ENCODE measurements around the gene PTGS2.

Gene PTGS2

DNA sequence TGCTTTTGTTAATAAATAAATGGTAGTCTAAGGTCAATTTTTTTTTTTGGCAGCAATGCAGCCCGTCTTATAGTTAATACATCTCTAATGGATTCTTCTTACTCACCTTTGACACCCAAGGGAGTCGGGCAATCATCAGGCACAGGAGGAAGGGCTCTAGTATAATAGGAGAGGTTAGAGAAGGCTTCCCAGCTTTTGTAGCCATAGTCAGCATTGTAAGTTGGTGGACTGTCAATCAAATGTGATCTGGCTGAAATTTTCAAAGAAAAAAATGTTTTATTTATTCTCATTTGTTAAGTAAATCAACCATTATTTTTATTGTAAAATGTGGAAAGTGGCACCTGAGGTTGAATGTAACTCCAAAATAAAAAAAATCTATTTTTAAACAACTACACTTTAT, 2.1 kb downstream of the PTGS2 start:
- Histone ChIP-seq H3K4me1 (ENCODE audit: control insufficient read depth, insufficient read depth, low read length) (no peaks in the 10 kb centered on the region), H3K4me3 (ENCODE audit: low read depth, low read length) (no peak overlapping the region), H3K27ac (ENCODE audit: extremely low read depth, low read depth, low read length) (no peak overlapping the region), H3K36me3 (ENCODE audit: control insufficient read depth in 2 of 2, insufficient read depth in 1 of 2, low read length in 2 of 2) (peaks cover 0 to 11% of the 10 kb centered on the region in 2 experiments; a peak in 1 of 3 replicates), H3K9me3 (ENCODE audit: control insufficient read depth, insufficient read depth, low read depth, low read length) (no peaks in the 10 kb centered on the region)
- CTCF ChIA-PET, result interaction anchor here (0.6 kb wide), 1 partner anchor 133 kb away, joined by 3 read pairs; no protein-coding TSS in a partner anchor
- POLR2A ChIA-PET, result no interaction called here
- TF ChIP-seq ZNF501 (tag by site-specific recombination; IDR thresholded peaks at IDR 0.05) (no peak), ZNF19 (tag by site-specific recombination; IDR thresholded peaks at IDR 0.05; ENCODE audit: low read depth) (no peak), SP3 (tag by site-specific recombination; IDR thresholded peaks at IDR 0.05) (no peak), ZNF654 (tag by site-specific recombination; IDR thresholded peaks at IDR 0.05; ENCODE audit: low read depth) (no peak), REPIN1 (tag by site-specific recombination; IDR thresholded peaks at IDR 0.05; ENCODE audit: low read depth) (no peak), ZNF76 (tag by site-specific recombination; IDR thresholded peaks at IDR 0.05; ENCODE audit: borderline replicate concordance, low read depth) (no peak), ZNF202 (tag by site-specific recombination; IDR thresholded peaks at IDR 0.05; ENCODE audit: borderline replicate concordance) (no peak), YY1 (tag by site-specific recombination; IDR thresholded peaks at IDR 0.05) (no peak), ZNF169 (tag by site-specific recombination; IDR thresholded peaks at IDR 0.05) (no peak), ZNF561 (tag by site-specific recombination; IDR thresholded peaks at IDR 0.05; ENCODE audit: borderline replicate concordance) (no peak), ZNF239 (tag by site-specific recombination; IDR thresholded peaks at IDR 0.05) (no peak), BCL11A (tag by site-specific recombination; IDR thresholded peaks at IDR 0.05; ENCODE audit: low read depth) (no peak), ZSCAN23 (tag by site-specific recombination; IDR thresholded peaks at IDR 0.05) (no peak), ZNF791 (tag by site-specific recombination; IDR thresholded peaks at IDR 0.05) (no peak)
- TF ChIP-seq, protein P1, sequence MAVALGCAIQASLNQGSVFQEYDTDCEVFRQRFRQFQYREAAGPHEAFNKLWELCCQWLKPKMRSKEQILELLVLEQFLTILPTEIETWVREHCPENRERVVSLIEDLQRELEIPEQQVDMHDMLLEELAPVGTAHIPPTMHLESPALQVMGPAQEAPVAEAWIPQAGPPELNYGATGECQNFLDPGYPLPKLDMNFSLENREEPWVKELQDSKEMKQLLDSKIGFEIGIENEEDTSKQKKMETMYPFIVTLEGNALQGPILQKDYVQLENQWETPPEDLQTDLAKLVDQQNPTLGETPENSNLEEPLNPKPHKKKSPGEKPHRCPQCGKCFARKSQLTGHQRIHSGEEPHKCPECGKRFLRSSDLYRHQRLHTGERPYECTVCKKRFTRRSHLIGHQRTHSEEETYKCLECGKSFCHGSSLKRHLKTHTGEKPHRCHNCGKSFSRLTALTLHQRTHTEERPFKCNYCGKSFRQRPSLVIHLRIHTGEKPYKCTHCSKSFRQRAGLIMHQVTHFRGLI (tag by site-specific recombination; IDR thresholded peaks at IDR 0.05), result no peak
- TF ChIP-seq, protein P2, sequence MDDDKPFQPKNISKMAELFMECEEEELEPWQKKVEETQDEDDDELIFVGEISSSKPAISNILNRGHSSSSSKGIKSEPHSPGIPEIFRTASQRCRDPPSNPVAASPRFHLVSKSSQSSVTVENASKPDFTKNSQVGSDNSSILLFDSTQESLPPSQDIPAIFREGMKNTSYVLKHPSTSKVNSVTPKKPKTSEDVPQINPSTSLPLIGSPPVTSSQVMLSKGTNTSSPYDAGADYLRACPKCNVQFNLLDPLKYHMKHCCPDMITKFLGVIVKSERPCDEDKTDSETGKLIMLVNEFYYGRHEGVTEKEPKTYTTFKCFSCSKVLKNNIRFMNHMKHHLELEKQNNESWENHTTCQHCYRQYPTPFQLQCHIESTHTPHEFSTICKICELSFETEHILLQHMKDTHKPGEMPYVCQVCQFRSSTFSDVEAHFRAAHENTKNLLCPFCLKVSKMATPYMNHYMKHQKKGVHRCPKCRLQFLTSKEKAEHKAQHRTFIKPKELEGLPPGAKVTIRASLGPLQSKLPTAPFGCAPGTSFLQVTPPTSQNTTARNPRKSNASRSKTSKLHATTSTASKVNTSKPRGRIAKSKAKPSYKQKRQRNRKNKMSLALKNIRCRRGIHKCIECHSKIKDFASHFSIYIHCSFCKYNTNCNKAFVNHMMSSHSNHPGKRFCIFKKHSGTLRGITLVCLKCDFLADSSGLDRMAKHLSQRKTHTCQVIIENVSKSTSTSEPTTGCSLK (tag by site-specific recombination; IDR thresholded peaks at IDR 0.05), result no peak
- TF ChIP-seq, protein P3, sequence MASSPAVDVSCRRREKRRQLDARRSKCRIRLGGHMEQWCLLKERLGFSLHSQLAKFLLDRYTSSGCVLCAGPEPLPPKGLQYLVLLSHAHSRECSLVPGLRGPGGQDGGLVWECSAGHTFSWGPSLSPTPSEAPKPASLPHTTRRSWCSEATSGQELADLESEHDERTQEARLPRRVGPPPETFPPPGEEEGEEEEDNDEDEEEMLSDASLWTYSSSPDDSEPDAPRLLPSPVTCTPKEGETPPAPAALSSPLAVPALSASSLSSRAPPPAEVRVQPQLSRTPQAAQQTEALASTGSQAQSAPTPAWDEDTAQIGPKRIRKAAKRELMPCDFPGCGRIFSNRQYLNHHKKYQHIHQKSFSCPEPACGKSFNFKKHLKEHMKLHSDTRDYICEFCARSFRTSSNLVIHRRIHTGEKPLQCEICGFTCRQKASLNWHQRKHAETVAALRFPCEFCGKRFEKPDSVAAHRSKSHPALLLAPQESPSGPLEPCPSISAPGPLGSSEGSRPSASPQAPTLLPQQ (tag by site-specific recombination; IDR thresholded peaks at IDR 0.05), result no peak
- TF ChIP-seq, protein P4, sequence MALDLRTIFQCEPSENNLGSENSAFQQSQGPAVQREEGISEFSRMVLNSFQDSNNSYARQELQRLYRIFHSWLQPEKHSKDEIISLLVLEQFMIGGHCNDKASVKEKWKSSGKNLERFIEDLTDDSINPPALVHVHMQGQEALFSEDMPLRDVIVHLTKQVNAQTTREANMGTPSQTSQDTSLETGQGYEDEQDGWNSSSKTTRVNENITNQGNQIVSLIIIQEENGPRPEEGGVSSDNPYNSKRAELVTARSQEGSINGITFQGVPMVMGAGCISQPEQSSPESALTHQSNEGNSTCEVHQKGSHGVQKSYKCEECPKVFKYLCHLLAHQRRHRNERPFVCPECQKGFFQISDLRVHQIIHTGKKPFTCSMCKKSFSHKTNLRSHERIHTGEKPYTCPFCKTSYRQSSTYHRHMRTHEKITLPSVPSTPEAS (tag by site-specific recombination; IDR thresholded peaks at IDR 0.05), result no peak

DNA sequence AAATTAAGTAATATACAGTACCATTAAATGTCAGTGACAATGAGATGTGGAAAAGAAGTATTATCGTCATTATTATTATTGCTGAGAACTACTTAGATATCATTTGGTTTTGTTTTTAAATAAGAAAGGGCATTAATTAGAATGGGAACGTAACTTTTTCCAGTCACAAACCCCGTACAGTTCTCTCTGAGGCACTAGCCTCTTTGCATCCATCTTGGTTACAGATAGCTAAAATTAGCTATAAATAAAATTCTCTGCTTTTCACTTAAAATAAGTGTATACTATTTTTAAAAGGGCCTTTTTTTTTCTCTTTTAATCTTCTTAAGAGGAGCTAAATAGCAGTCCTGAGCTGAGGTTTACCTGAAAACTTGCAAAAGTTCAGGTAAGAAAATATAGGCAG, 7.6 kb downstream of the PTGS2 start:
- H3K4me1 ChIP-seq (ENCODE audit: control insufficient read depth, insufficient read depth, low read length), result no peaks in the 10 kb centered on the region
- CTCF ChIA-PET, result interaction anchor here (0.6 kb wide), 1 partner anchor 14 kb away, joined by 3 read pairs; no protein-coding TSS in a partner anchor
- H3K27ac ChIP-seq (ENCODE audit: extremely low read depth, low read depth, low read length), result no peak overlapping the region
- peaks cover 0 to 11% of the 10 kb centered on the region in 2 experiments; a peak in 1 of 3 replicates for H3K36me3 ChIP-seq (ENCODE audit: control insufficient read depth in 2 of 2, insufficient read depth in 1 of 2, low read length in 2 of 2)
- H3K4me3 ChIP-seq (ENCODE audit: low read depth, low read length), result no peak overlapping the region
- POLR2A ChIA-PET, result no interaction called here
- H3K9me3 ChIP-seq (ENCODE audit: control insufficient read depth, insufficient read depth, low read depth, low read length), result no peaks in the 10 kb centered on the region
- TF ChIP-seq, protein P5, sequence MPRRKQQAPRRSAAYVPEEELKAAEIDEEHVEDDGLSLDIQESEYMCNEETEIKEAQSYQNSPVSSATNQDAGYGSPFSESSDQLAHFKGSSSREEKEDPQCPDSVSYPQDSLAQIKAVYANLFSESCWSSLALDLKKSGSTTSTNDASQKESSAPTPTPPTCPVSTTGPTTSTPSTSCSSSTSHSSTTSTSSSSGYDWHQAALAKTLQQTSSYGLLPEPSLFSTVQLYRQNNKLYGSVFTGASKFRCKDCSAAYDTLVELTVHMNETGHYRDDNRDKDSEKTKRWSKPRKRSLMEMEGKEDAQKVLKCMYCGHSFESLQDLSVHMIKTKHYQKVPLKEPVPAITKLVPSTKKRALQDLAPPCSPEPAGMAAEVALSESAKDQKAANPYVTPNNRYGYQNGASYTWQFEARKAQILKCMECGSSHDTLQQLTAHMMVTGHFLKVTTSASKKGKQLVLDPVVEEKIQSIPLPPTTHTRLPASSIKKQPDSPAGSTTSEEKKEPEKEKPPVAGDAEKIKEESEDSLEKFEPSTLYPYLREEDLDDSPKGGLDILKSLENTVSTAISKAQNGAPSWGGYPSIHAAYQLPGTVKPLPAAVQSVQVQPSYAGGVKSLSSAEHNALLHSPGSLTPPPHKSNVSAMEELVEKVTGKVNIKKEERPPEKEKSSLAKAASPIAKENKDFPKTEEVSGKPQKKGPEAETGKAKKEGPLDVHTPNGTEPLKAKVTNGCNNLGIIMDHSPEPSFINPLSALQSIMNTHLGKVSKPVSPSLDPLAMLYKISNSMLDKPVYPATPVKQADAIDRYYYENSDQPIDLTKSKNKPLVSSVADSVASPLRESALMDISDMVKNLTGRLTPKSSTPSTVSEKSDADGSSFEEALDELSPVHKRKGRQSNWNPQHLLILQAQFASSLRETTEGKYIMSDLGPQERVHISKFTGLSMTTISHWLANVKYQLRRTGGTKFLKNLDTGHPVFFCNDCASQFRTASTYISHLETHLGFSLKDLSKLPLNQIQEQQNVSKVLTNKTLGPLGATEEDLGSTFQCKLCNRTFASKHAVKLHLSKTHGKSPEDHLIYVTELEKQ (tag by site-specific recombination; IDR thresholded peaks at IDR 0.05; ENCODE audit: borderline replicate concordance), result no peak
- TF ChIP-seq GLIS2 (tag by site-specific recombination; IDR thresholded peaks at IDR 0.05) (no peak), ZNF16 (tag by site-specific recombination; IDR thresholded peaks at IDR 0.05; ENCODE audit: low read depth) (no peak), KLF8 (tag by site-specific recombination; IDR thresholded peaks at IDR 0.05) (no peak), ZNF558 (tag by site-specific recombination; IDR thresholded peaks at IDR 0.05) (no peak), ZNF654 (tag by site-specific recombination; IDR thresholded peaks at IDR 0.05; ENCODE audit: low read depth) (no peak), ZNF423 (tag by site-specific recombination; IDR thresholded peaks at IDR 0.05) (no peak)
- TF ChIP-seq, protein P6, sequence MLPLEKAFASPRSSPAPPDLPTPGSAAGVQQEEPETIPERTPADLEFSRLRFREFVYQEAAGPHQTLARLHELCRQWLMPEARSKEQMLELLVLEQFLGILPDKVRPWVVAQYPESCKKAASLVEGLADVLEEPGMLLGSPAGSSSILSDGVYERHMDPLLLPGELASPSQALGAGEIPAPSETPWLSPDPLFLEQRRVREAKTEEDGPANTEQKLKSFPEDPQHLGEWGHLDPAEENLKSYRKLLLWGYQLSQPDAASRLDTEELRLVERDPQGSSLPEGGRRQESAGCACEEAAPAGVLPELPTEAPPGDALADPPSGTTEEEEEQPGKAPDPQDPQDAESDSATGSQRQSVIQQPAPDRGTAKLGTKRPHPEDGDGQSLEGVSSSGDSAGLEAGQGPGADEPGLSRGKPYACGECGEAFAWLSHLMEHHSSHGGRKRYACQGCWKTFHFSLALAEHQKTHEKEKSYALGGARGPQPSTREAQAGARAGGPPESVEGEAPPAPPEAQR (tag by site-specific recombination; IDR thresholded peaks at IDR 0.05), result no peak
